Naive B cell (primary cell): ENCODE results near the gene PRM2. TPM values are rescaled to one million over a fixed set of nuclear protein-coding genes. Genes with fewer than 3 reads are reported as not detected.

Experiments
- ATAC-seq, 2 donors: fragments of 150-1000 bp; cut with Tn5 transposase; 2 replicates each; pipeline ENCODE4 v1.10.0; 2021; ENCODE audit warnings: low read depth in 2 of 2, mild to moderate bottlenecking in 2 of 2, moderate library complexity in 2 of 2
- DNase-seq: peaks from one replicate; pipeline ENCODE4 v3.0.0; 2022
- H3K27ac Mint-ChIP-seq, 6 donors: one replicate each; pipeline ENCODE4 v1.8.0; 2020 to 2022; ENCODE audit warnings: mild to moderate bottlenecking in 6 of 6, mixed read lengths in 6 of 6, moderate library complexity in 5 of 6, inconsistent platforms in 2 of 6
- H3K27me3 Mint-ChIP-seq, 3 donors: one replicate each; pipeline ENCODE4 v1.8.0; 2021 to 2022; ENCODE audit warnings: mixed read lengths in 3 of 3, mild to moderate bottlenecking in 1 of 3
- H3K36me3 Mint-ChIP-seq, 2 donors: one replicate each; pipeline ENCODE4 v1.8.0; 2020 to 2022; ENCODE audit warnings: mixed read lengths in 2 of 2, inconsistent platforms in 1 of 2, mild to moderate bottlenecking in 1 of 2
- H3K4me1 Mint-ChIP-seq, 3 donors: one replicate each; pipeline ENCODE4 v1.8.0; 2020 to 2022; ENCODE audit warnings: mixed read lengths in 3 of 3, inconsistent platforms in 1 of 3, mild to moderate bottlenecking in 1 of 3, moderate library complexity in 1 of 3
- H3K4me3 Mint-ChIP-seq, 8 donors: one replicate each; pipeline ENCODE4 v1.8.0; 2020 to 2022; ENCODE audit warnings: mild to moderate bottlenecking in 8 of 8, mixed read lengths in 8 of 8, moderate library complexity in 8 of 8, inconsistent platforms in 2 of 8
- H3K9me3 Mint-ChIP-seq, 7 donors: one replicate each; pipeline ENCODE4 v1.8.0; 2020 to 2022; ENCODE audit warnings: mixed read lengths in 7 of 7, mild to moderate bottlenecking in 5 of 7, inconsistent platforms in 2 of 7, moderate library complexity in 1 of 7
- polyA plus RNA-seq, 6 donors: library from polyadenylated mRNA; unstranded; fragments of 300-500 nt; fragmentation: Illumina TruSeq; gene quantifications; one replicate each; pipeline ENCODE4 v1.2.3, GENCODE V29; 2021; ENCODE audit warnings: low read depth in 6 of 6

Gene PRM2
- polyA plus RNA-seq, 6 donors from 2014 or later: not detected

DNA sequence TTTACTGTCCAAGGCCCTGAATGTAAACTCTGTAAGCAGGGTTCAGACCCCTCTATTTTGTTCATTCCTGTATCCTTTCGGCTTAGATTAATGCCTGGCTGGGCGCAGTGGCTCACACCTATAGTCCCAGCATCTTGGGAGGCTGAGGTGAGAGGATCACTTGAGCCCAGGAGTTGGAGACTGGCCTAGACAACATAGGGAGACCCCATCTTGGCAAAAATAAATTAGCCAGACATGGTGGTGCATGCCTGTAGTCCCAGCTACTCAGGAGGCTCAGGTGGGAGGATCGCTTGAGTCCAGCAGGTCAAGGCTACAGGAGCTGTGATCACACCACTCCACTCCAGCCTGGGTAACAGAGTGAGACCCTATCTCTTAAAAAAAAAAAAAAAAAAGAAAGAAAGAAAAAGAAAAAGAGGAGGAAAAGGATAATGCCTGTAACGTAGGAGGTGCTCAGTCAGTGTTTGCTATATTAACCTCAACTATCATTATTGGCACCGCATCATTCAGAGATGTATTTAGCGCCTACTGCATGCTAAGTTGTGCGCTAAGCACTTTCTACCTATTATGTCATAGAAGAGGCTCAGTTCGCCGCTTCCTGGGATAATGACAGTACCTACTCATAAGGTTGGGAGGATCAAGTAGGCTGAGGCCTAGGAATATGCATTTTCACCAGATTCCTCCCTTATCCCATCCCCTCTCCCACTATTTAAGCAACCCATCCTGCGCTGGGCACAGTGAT is 25.3 kb downstream of the PRM2 start:
- peaks cover 6 to 20% of the 10 kb centered on the region in 2 donors for H3K36me3 Mint-ChIP-seq
- peak overlapping the region in 1 of 8 donors; percentile 33 for H3K4me3 Mint-ChIP-seq
- no peaks in the 10 kb centered on the region for H3K9me3 Mint-ChIP-seq
- H3K27me3 Mint-ChIP-seq: no peaks in the 10 kb centered on the region
- H3K4me1 Mint-ChIP-seq: peaks cover 23 to 30% (median 28%) of the 10 kb centered on the region in 3 donors
- H3K27ac Mint-ChIP-seq: peak overlapping the region in 2 of 6 donors; percentile 24 to 77
- ATAC-seq (no peak), DNase-seq (no peak)

DNA sequence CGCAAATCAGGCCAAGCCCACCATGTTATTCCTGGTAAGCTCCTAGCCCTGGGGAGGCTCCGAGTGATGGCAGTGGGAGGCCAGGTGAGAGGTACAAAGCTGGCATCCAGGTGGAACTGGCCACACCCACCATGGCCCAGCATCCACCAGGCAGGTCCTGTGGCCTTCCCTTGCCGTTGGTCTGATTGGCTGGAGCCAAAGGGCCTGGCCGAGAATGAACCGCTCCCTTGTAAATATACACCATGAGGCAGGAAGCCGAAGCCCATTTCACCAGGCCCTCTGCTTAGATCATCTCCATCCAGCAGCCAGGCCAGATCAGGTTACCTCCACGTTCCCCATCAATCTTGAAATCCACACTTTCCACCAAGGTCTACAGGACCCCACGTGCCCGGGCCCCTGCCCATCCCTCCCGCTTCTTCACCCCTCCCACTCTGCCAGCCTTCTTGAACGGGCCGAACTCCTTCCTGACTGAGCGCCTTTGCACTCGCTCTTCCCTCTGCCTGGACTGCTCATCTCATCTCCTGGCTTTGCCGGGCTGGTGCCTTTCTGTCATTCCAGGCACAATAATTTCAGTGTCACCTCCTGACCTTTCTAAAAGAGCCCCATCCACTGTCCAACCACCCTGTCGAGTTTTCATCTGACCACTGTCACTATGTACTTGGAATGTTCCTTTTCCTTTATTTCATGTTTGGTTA is 26.0 kb downstream of the PRM2 start:
- H3K27ac Mint-ChIP-seq: peak overlapping the region in 3 of 6 donors; percentile 24 to 80 (median 77)
- peak overlapping the region in 2 of 8 donors; percentile 22 to 61 for H3K4me3 Mint-ChIP-seq
- ATAC-seq (no peak), DNase-seq (no peak)
- H3K9me3 Mint-ChIP-seq: no peaks in the 10 kb centered on the region
- H3K4me1 Mint-ChIP-seq: peaks cover 23 to 30% (median 28%) of the 10 kb centered on the region in 3 donors
- no peaks in the 10 kb centered on the region for H3K27me3 Mint-ChIP-seq
- peaks cover 6 to 20% of the 10 kb centered on the region in 2 donors for H3K36me3 Mint-ChIP-seq

DNA sequence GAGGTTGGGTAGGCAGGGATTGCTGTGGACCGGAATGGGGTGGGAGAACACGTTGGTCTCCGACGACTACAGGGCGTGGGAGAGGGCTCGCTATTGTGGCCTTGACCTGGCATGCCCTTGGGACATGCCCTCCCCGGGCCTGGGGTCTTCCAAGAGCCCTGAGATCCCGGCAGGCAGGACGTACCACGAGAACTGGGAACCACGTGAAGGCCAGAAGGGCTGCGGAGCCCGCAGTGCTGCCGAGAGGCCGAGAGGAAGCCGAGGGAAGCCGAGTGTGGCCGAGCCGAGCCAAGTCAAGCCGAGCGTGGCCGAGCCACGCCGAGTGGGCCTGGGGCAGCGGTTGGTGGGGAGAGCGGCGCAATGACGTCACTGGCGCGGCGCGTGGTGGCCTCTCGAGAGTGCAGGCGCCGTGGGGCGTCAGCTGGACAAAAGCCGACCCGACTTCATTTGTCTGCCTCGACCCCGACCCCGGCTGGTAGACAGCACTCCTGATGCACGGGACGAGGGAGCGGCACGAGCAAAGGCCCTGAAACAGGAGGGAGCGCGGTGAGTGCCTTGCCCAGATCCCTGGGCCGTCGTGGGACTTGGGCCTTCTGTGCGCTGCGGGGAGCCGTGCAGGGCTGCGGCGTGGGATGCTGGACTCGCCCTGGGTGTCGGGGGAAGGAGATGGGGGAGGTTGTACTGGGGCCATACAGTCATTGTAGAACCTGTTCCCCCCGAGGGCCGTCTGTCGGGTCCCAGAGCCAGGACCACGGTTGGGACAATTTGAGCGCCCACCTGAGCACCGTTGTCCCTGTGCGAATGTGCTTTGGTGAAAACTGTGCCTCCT is 26.8 kb downstream of the PRM2 start:
- H3K27ac Mint-ChIP-seq: no peak overlapping the region
- H3K4me3 Mint-ChIP-seq: no peak overlapping the region
- H3K36me3 Mint-ChIP-seq: peaks cover 6 to 20% of the 10 kb centered on the region in 2 donors
- DNase-seq (no peak), ATAC-seq (no peak)
- peaks cover 23 to 30% (median 26%) of the 10 kb centered on the region in 3 donors for H3K4me1 Mint-ChIP-seq
- H3K27me3 Mint-ChIP-seq: no peaks in the 10 kb centered on the region
- H3K9me3 Mint-ChIP-seq: no peaks in the 10 kb centered on the region

- Mint-ChIP-seq H3K27ac (no peak overlapping the region), H3K27me3 (no peaks in the 10 kb centered on the region), H3K4me1 (peaks cover 14 to 20% (median 15%) of the 10 kb centered on the region in 3 donors), H3K4me3 (no peak overlapping the region), H3K9me3 (no peaks in the 10 kb centered on the region), H3K36me3 (peaks cover 0 to 13% of the 10 kb centered on the region in 2 donors)
- peak in 1 of 2 donors; percentile 29 for ATAC-seq
- DNase-seq: no peak
Observed at GRCh38 chr16:11248133-11248532, 28.1 kb downstream of the PRM2 start.

DNA sequence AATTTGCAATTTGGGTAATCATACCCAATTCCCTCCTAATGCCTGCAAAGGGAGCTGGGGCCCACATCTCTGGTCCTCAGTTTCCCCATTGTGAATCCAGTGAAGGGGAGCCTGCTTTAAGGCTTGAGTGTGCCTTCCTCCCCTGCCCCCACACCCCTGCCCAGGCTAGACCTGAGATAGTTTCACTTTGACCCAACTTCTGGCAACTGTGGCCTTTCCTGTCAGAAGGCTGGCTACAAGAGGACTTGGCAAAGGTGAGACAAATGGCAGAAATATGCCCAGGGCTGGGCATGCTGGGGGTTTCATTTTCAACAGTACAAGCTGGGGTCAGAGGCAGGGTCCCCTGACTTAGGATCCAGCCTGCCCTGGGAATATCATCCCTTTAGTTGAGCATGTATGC is 30.3 kb downstream of the PRM2 start:
- no peak for ATAC-seq
- no peak for DNase-seq
- Mint-ChIP-seq H3K27ac (no peak overlapping the region), H3K4me3 (no peak overlapping the region), H3K9me3 (no peaks in the 10 kb centered on the region), H3K36me3 (peaks cover 0 to 7% of the 10 kb centered on the region in 2 donors), H3K4me1 (peaks cover 0 to 5% (median 4%) of the 10 kb centered on the region in 3 donors), H3K27me3 (no peaks in the 10 kb centered on the region)

DNA sequence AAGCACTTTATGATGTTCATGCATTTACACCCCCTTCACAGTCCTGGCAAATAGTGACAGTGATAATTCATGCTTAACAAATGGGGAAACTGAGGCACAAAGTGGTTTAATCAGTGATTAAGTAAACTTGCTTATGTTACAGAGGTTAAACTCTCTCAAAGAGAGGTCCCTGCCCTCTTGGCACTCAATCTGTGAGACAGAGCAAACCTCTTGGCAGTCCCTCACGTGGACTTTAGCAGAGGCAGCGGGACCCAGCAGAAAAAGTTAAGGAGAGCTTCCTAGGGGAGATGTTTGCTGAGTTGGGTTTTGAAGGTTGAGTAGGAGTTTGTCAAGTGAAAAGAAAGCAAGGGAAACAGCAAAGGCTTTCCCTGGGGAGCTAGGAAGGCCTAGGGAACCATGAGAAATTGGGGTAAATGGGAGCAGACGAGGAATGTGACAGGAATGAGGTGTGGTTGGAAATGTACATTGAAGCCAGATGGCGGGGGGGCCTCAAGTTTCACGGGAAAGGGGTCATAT is 31.0 kb downstream of the PRM2 start:
- no peak overlapping the region for H3K4me3 Mint-ChIP-seq
- no peaks in the 10 kb centered on the region for H3K27me3 Mint-ChIP-seq
- no peaks in the 10 kb centered on the region for H3K9me3 Mint-ChIP-seq
- no peak for DNase-seq
- peaks cover 5 to 6% (median 6%) of the 10 kb centered on the region in 3 donors for H3K4me1 Mint-ChIP-seq
- H3K27ac Mint-ChIP-seq: no peak overlapping the region
- H3K36me3 Mint-ChIP-seq: peaks cover 0 to 2% of the 10 kb centered on the region in 2 donors
- ATAC-seq: no peak

GRCh38 chr16:11242658-11243057 is 33.6 kb downstream of the PRM2 start:
- Mint-ChIP-seq H3K36me3 (no peaks in the 10 kb centered on the region), H3K9me3 (no peaks in the 10 kb centered on the region), H3K27me3 (no peaks in the 10 kb centered on the region), H3K4me3 (no peak overlapping the region), H3K27ac (no peak overlapping the region), H3K4me1 (peaks cover 5 to 11% (median 6%) of the 10 kb centered on the region in 3 donors)
- DNase-seq: no peak
- ATAC-seq: no peak

- ATAC-seq (no peak), DNase-seq (no peak)
- peaks cover 5 to 11% (median 6%) of the 10 kb centered on the region in 3 donors for H3K4me1 Mint-ChIP-seq
- no peaks in the 10 kb centered on the region for H3K27me3 Mint-ChIP-seq
- H3K4me3 Mint-ChIP-seq: no peak overlapping the region
- H3K27ac Mint-ChIP-seq: no peak overlapping the region
- no peaks in the 10 kb centered on the region for H3K36me3 Mint-ChIP-seq
- H3K9me3 Mint-ChIP-seq: no peaks in the 10 kb centered on the region
Observed at GRCh38 chr16:11241480-11242204, 34.6 kb downstream of the PRM2 start.

GRCh38 chr16:11240636-11241473 is 35.4 kb downstream of the PRM2 start:
- no peaks in the 10 kb centered on the region for H3K36me3 Mint-ChIP-seq
- H3K27me3 Mint-ChIP-seq: no peaks in the 10 kb centered on the region
- ATAC-seq (no peak), DNase-seq (no peak)
- no peaks in the 10 kb centered on the region for H3K9me3 Mint-ChIP-seq
- H3K27ac Mint-ChIP-seq: no peak overlapping the region
- H3K4me1 Mint-ChIP-seq: peaks cover 5 to 11% (median 6%) of the 10 kb centered on the region in 3 donors
- H3K4me3 Mint-ChIP-seq: no peak overlapping the region

DNA sequence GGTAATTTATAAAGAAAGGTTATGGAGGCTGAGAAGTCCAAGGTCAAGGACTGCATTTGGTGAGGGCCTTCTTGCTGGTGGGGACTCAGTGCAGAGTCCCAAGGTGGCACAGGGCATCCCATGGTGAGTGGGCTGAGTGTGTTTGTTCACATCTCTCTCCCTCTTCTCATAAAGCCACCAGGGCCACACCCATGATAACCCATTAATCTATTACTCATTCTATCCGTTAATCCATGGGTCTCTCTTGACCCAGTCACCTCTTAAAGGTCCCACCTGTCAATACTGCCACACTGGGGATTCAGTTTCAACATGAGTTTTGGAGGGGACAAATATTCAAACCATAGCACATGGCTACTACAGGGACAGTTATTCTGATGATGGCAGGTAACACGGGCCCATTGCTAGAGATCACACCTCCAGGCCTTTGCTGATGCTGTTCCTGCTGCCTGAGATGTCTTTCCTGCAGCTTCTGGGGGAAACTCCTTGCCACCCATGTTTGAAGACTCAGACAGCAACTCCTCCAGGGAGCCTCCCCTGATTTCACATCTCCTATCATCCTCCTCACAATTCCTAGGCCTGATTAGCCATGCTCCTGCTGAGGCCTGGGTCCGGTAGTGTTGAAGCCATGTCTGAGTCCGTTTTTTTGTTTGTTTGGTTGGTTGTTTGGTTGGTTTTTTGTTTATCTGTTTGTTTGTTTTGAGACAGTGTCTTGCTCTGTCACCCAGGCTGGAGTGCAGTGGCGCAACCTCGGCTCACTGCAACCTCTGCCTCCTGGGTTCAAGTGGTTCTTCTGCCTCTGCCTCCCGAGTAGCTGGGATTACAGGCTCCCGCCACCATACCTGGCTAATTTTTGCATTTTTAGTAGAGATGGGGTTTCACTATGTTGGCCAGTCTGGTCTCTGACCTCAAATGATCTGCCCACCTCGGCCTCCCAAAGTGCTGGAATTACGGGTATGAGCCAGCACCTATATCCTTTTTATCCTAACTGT is 36.3 kb downstream of the PRM2 start:
- no peaks in the 10 kb centered on the region for H3K9me3 Mint-ChIP-seq
- peaks cover 6 to 11% (median 9%) of the 10 kb centered on the region in 3 donors for H3K4me1 Mint-ChIP-seq
- H3K27ac Mint-ChIP-seq: peak overlapping the region in 1 of 6 donors; percentile 7
- no peaks in the 10 kb centered on the region for H3K27me3 Mint-ChIP-seq
- H3K36me3 Mint-ChIP-seq: no peaks in the 10 kb centered on the region
- DNase-seq: no peak
- ATAC-seq: no peak
- no peak overlapping the region for H3K4me3 Mint-ChIP-seq
